ENCODE data around the gene TTC28.
A peak's percentile ranks its signal among the peaks of the same experiment; 100 is the strongest.

The TTC28 gene

DNA sequence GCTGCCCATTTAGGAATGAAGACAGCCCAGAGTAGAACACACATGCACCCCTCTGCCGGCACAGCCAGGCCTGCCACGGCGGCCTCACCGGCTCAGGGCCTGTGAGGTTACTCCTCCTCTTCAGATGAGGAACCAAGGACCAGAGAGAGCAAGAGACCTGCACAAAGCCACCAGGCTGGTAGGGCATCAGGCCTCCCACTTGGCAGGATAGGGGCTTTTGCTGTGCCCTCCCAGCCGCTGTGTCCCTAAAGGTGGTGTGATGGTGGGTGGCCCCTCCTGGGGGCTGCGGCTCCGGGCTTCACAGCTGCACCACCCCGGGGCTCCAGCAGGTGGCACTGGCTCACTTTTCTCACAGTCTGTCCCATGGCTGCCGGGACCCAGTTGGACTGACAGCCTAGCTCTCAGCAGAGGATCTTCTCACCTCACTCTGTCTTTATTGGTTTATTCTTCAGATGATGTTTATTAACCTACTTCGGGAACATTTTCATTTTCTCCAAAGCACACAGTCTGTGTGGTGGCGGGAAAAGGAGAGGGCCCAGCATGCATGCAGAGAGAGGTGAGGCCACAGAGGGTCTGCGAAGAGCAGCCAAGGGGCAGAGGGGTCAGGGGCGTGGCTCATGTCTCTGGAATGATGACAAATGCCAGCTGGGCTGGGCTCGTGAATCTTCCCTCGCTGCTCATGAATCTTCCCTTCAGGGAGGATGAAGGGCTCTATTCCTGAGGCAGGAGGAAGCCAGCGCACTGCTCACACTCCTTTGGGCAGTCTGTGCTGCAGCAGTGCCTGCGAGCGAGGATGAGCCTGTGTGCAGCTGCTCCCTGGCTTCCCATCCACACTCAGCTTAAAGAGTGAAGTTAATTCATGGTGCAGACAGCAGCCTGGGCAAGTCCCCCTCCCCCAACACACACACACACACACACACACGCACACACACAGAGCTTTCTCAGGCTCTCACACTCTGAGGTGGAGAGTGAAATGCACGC is 659.5 kb downstream of the TTC28 start:
- peak; percentile 50 for DNase-seq (ENCODE audit: low read depth)

DNA sequence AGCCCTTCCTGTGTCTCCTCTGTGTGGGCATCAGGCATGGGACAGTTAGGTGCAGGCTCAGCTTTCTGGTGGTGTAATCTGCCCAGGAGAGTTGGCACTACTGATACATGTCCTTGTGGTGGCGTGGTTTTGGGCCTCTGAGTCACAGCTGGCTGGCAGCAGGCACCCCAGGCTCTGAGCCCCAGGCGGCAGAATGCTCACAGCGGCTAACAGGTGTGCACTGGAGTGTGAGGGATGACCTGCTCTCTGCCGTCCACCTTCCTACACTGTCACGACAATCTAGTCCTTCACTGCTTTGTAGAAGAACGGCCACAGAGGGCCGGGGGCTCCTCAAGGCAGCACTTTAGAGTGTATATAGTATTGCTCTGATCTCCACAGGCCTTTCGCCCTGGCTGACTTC is 660.3 kb downstream of the TTC28 start:
- DNase-seq (ENCODE audit: low read depth), result no peak

DNA sequence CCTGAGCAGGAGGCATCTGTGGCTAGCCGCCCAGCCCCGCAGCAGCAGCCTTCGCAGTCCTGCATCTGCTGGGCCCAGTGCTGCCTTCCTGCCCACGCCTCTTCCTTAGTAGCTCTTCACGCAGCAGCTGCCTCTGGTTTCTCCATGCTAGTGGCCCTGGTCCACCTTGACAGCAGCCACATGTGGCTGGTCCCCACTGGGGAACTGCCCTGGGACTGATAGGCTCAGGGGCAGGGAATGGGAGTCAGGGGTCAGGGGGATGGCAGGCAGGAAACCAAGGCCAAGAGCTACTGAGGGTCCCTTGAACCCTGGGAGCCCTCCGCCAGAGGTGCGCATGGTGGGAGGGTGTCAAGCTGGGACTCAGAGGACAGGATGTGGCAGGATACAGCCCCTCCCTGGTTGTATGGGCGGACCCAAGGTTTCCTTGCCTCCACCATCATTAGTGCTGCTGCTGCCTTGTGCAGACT is 661.1 kb downstream of the TTC28 start:
- DNase-seq (ENCODE audit: low read depth), result no peak

DNA sequence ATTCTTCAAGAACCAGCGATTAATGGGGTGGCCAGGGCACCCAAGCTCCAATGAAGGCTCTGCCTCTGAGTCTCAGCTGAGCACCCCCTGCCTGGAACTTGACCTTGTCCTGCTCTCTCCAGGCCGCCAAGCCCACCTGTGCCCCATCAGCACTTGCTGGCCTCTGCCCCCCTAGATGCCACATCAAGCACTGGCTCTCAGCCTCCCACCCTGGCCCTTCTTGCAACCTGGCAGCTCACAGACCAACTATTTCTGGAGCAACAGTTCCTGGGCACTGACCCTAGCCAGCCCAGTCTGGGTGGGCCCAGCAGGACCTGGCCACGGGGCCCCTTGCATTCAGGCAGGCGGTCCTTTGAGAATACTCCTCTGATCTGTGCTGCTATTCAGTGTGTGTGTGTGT is 661.8 kb downstream of the TTC28 start:
- no peak for DNase-seq (ENCODE audit: low read depth)

DNA sequence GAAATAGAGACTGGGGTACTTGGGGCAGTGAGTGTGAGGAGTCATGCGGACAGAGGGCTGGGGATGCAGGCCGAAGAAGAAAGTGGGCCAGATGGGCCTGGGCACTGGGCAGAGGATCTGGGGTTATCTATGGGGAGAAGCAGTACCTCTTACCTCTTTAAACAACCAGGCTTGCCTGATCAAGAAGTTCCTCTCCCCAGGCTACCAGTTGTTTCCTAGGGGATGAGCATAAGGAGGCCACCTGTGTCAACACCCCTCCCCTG is 662.2 kb downstream of the TTC28 start:
- DNase-seq (ENCODE audit: low read depth), result no peak

DNA sequence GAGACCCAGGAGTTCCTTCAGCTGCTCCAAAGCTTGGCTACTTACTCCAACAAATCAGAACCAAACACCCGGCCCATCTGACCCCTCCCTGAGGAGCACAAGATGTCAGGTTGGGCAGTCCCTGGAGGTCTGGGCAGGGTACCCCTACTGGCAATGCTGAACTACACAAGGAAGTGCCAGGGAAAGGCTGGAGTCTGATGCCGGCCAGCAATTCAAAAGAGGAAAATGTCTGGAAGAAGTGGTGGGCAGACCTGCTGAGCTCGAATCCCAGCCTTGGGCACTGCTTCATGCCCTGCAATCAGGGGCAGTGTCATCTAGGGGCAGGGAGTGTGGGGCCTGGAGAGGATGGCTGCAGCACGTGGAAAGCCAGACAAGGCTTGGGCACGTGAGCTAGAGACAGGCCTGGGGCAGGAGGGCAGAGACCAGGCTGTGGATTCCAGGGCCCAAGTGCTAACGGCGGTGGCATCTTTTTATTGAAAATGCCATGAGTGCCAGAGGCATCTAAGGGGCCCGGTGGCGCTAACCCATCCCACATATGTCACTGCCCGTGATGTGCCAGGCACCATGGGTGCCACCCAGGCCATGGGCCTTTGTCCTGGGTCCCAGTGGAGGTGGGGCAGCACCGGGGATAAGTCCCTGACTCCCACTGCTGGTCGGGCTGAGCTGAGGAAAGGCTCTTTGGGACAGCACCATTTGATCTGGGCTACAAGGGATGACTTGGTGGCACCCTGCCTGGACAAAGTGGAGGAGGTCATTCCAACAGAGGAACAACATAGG is 662.7 kb downstream of the TTC28 start:
- DNase-seq (ENCODE audit: low read depth), result no peak

DNA sequence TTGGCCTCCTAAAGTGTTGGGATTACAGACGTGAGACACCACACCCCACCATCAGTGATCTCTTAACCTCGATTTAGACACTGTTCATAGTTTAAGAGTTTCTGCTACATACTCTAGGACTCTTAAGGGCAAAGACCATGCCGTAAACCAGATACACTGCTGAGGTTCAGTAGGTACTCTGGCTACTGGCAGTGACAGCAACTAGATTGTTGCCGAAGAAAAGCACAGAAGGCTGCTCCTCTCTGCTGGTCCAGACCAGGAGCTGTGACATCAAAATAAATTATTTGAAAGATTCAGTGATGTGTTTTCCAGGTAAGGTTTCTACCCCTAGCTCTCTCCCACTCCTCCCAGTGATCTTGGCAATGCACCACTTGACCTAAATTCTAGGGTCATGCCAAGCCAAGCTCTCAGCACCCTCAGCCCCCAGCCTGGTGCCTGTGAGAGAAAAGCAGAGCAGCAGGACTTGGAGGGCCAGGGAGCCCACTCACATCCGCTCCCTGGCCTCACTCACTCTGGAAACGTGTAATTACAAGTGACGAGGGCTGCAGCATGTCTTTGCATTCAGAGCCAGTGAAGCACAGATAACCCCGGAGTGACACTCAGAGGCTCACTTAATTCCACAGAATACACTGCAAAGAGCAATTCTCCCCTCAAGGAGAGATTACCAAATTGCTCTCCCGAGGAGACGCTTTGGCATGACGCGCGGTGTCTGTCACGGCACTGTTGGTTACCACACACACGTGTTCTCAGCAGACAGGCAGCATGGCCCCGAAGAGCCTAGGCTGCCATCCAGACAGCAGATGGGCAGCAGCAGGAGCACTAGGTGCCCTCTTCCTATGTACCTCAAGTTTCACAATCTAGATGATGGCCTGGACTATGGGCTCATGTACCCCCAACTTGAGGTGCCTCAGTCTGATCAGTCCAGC is 663.7 kb downstream of the TTC28 start:
- no peak for DNase-seq (ENCODE audit: low read depth)

DNA sequence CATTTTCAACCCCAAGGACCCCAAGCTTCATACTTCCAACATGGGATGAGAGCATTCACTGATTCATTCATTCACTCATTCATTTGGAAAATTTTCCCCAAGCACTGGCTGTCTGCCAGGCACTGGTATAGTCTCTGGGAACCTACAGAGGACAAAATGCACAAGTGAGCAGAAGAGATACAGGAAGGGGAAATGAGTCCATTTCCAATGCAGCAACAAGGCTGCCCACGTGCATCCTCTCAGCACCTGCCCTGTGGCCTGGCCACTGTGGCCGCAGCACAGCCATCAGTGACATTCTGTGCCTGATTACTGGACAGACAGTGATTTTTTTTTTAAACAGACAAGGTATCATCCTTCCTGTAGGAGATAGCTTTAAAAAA is 664.6 kb downstream of the TTC28 start:
- no peak for DNase-seq (ENCODE audit: low read depth)

DNA sequence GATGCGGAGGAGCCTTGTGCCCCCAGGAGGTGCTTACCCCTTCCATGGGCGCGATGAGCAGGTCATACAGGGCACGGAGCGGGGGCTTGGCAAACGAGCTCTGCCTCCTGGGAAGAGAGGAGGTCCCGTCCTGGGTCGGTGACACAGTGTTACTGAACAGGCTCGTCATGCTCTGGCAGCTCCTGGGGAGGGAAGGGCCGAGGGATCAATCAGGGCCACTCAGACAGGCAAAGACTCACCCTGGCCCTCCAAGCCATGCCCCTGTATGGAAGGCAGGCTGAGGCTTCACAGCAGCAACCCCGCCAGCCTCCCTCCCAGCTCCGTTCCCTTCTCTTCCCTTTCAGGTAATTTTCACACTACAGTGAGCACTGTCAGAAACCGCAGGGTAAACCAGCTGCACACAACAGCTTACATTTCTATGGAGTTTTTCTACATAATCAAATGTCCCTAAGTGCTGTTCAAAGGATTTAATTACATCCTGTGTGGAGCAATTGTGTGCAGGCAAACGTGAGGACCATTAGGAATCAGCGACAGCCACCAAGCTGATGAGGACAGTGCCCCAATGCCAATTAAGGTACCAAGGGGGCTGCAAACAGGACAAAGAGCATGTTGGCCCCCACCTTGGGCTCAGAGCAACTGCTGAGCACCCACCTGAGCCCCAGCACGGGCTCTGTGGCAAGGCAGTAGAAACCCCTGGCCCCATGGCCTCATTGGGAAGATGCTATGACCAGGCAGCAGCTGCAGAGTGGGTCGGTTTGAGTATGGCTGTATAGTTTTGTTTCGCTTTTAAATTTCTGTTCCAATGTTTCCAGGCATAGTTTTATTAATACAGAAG is 665.2 kb downstream of the TTC28 start:
- DNase-seq (ENCODE audit: low read depth), result no peak

DNA sequence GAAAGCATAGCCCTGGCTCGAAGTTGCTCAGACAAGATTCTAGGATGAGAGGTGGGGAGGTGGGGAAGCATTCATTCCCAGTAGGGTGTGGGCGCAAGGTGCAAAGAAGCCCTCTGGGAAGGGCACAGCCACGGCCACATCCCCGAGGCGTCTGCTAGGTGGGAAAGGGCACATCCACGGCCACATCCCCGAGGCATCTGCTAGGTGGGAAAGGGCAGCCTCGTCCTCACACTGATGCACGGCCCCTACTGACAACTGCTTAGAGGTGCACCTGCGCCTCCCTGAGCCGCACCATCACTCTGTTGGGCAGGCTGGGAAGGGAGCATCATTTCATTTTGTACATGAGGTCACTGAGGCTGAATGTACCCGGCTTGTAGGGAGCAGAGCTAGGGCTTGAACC is 666.0 kb downstream of the TTC28 start:
- DNase-seq (ENCODE audit: low read depth), result no peak

DNA sequence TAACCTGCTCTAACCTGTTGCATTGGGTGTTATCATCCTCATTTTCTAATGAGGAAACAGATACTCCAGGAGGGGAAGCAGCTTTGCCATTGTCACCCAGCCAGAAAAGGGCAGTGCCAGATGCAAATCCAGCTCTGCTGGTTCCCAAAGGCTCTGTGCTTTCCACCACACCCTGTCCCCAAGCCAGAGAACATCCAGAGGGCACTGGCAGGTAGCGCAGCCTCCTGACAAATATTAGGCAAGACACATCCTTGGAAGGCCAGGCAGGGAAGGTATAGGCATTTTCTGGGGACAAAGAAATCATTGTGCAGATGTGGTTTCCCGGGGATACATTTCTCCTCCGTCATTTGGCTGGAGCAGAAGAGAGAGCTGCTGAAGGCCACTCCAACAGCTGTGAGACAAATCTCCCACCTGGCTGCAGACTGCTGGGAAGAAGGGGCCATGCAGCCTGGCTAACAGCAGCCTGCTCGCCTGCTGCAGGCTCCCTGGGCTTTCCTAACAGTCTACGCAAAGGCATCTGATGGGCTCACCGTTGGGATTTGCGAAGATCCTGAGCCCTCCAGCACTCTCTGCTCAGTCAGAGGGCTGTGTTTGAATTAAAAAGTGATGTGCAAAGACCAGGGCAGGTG is 666.7 kb downstream of the TTC28 start:
- no peak for DNase-seq (ENCODE audit: low read depth)

DNA sequence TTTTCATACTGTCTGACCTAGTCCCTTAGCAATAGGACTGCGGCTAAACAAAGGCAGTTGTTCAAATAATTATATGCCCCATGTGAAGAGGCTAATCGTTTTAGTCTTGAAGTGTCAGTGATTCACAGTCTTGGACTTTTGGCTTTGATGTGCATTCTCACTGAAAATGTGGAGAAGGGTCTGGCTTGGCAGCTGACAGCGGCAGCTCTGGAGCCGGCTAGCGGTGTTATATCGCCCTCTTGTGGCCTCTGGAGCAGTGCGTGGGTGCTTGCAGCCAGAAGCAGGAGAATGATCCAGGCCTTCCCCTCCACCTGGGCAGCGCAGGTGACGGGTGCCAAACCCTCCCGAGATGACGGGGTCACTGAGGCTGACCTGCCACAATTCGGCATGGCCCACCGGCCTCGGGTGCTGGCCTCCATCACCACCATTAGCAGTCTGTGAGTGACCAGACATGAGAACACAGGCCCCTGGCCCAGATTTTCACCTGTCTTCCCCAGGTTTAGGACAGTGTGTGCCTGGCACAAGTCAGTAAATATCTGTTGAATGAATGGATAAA is 670.3 kb downstream of the TTC28 start:
- peak; percentile 58 for DNase-seq (ENCODE audit: low read depth)

DNA sequence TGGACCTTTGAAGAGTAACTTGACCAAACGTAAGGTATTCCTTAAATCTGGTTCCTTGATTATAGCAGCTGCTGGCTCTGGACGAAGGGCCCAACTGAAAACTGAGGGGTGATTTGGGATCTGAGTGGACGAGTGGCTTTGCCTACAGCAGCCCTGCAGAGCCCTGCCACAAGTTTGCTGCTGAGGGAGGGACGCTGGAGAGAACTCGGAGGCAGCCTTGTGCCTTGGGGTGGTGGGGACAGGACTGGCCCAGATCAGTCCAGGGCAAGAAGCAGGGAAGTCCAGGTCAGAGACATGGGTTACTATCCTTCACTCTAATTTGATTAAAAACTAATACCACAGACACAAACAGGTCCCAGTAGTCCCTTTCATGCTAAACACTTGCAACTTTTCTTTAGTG is 671.0 kb downstream of the TTC28 start:
- no peak for DNase-seq (ENCODE audit: low read depth)

DNA sequence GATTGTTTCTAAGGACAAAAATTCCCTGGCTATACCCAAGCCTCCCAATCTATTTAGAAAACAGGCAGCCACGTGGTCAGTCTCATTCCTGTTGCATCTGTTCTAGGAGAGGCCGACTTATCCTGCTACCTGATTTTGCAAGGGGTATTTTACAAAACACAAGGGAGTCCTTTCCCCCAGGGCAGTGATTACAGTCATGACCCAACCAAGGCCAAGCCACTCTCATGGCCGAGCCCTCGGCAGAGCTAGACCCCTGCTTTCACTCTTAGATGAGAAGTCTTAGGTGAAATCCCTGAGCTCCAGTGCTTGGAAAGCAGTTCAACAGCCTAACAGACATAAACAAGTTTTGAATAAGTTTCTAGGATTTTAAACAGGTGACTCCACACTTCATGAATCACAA is 671.6 kb downstream of the TTC28 start:
- no peak for DNase-seq (ENCODE audit: low read depth)

DNA sequence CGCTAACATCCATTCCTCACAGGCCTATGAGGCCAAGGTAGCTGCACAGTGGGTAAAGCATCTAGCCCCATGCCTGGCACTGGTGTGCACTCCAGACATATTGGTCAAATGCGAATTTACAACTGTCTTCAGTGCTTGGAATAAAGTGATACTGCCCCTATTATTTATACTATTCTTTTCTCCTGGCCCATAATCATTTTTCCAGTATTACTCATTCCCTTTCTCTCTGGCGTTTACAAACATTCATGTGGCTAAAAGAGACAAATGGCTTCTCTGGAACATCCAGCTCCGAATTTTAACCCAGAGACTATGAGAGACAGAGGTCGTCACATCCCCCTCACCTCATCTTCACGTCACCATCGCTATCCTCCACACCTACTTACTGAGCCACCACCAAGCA is 673.4 kb downstream of the TTC28 start:
- no peak for DNase-seq (ENCODE audit: low read depth)

DNA sequence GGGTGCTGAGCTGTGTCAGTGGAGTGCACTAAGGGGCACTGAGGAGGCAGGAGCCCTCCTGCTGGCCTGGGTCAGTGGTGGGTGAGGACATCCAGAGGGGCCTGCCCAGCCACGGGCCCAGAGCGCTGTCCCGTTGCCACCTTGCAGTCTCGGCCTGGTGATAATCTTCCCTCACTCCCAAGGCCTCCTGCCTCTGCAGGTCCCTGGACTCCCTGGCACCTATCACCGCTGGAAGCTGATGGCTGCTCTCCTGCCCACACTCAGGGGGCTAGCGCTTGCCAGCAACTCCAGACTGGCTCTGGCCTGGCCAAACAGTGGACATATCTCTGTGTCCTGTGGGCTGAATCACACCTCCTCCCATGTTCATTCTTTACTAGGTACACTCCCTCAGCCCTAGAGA is 674.1 kb downstream of the TTC28 start:
- DNase-seq (ENCODE audit: low read depth), result no peak

DNA sequence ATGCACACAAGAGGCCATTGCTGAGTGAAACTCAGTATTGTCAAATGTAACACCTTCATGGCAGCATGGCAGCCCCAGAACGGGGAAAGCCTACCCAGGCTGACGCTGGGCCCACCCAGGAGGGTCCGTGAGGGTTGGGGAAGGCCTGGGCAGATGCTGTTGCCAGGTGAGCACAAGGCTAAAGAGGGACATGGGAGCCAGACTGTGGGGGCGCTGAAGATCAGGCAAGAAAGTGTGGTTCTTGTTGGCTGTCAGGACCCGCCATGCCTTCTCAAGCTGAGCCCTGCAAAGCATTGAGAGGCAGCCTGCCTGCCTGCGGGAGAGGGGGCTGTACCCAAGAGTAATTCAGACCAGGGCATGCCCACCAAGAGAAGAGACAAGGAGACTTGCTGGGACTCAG is 675.6 kb downstream of the TTC28 start:
- DNase-seq (ENCODE audit: low read depth), result no peak

DNA sequence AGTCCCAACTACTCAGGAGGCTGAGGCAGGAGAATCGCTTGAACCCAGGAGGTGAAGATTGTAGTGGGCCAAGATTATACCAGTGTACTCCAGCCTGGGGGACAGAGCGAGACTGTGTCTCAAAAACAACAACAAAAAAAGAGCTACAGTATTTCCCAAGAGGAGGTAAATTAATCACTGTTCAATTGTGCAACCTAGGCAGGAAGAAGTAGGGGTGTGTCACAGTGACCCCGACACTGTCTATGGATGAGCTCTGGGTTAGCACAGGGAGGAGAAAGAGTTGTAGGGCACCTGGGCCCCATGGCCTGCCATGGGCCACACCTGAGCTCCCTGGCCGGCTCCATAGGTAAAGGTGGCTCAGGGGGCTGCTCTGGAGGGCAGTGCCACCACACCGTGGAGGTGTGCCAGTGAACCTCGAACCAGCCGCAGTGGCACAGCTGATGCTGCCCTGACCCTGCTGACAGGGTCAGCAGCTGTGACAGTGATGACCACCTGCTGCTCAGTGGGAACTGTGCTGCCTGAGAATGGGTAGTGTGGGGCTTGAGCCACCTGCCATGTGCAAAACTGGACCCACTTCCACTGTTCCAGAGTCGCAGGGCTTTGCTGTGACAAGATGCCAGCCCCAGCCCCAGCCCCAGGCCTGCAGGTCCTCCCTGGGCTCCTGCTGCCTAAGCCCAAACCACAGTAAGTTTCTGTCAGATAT is 676.6 kb downstream of the TTC28 start:
- DNase-seq (ENCODE audit: low read depth), result no peak

DNA sequence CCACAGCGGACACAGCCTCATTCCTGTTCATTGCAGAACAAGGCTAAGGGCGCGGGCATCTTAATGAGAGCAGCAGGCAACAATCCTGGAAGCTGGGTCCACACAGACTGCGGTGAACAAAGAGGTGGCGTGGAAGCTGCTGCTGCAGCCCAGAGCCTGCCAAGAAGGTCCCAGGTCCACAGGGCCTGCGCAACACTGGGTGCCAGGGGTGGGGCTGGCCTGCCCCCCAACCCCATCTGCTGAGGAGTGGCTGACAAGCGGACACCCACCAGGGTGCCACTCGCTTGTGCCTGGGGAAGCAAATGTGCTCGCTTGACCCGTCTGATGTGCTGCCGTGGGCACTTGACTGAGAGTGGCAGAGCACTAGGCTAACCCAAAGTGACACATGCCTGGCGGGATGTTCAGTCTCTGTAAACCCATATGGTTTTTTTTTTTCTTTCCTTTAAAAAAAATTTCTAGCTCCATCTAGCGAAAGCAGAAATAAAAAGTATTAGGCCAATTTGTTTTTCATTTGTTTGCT is 677.4 kb downstream of the TTC28 start:
- DNase-seq (ENCODE audit: low read depth), result no peak
